ENCODE data around the gene OR10C1. TPM values are rescaled to one million over a fixed set of nuclear protein-coding genes. Genes with fewer than 3 reads are reported as not detected.

Gene OR10C1
- total and polyA plus RNA-seq, 2 experiments from 2014 or later = not detected

Other genes starting within 250 kb of the OR10C1 start
- not detected in 2 replicates for gene OR14J1, start 137.6 kb upstream of the OR10C1 start, total RNA-seq
- gene OR14J1, start 137.6 kb upstream of the OR10C1 start, polyA plus RNA-seq = not detected in 2 replicates
- not detected in 2 replicates for gene OR5V1, start 70.4 kb upstream of the OR10C1 start, total RNA-seq
- gene OR5V1, start 70.4 kb upstream of the OR10C1 start, polyA plus RNA-seq = not detected in 2 replicates
- not detected in 2 replicates for gene OR12D3, start 64.0 kb upstream of the OR10C1 start, total RNA-seq
- not detected in 2 replicates for gene OR12D3, start 64.0 kb upstream of the OR10C1 start, polyA plus RNA-seq
- gene OR12D2, start 43.7 kb upstream of the OR10C1 start, total RNA-seq = not detected in 2 replicates
- not detected in 2 replicates for gene OR12D2, start 43.7 kb upstream of the OR10C1 start, polyA plus RNA-seq
- gene OR12D1, start 24.4 kb upstream of the OR10C1 start, total RNA-seq = not detected in 2 replicates
- gene OR12D1, start 24.4 kb upstream of the OR10C1 start, polyA plus RNA-seq = not detected in 2 replicates
- gene OR11A1, start 17.8 kb downstream of the OR10C1 start, total RNA-seq = not detected in 2 replicates
- gene OR11A1, start 17.8 kb downstream of the OR10C1 start, polyA plus RNA-seq = not detected in 2 replicates
- not detected in 2 replicates for gene OR2H1, start 17.8 kb downstream of the OR10C1 start, total RNA-seq
- gene OR2H1, start 17.8 kb downstream of the OR10C1 start, polyA plus RNA-seq = not detected in 2 replicates
- not detected in 2 replicates for gene MAS1L, start 48.6 kb downstream of the OR10C1 start, total RNA-seq
- gene MAS1L, start 48.6 kb downstream of the OR10C1 start, polyA plus RNA-seq = not detected in 2 replicates
- gene UBD, start 120.4 kb downstream of the OR10C1 start, total RNA-seq = not detected in 2 replicates
- not detected in 2 replicates for gene UBD, start 120.4 kb downstream of the OR10C1 start, polyA plus RNA-seq
- gene OR2H2, start 145.8 kb downstream of the OR10C1 start, total RNA-seq = not detected in 2 replicates
- 0.73 and 0.80 TPM in 2 replicates for gene OR2H2, start 145.8 kb downstream of the OR10C1 start, polyA plus RNA-seq
- 50.2 and 101 TPM in 2 replicates for gene GABBR1, start 193.9 kb downstream of the OR10C1 start, total RNA-seq
- 67.0 and 113 TPM in 2 replicates for gene GABBR1, start 193.9 kb downstream of the OR10C1 start, polyA plus RNA-seq
- gene MOG, start 217.8 kb downstream of the OR10C1 start, total RNA-seq = 1.3 and 1.8 TPM in 2 replicates
- 2.4 and 2.9 TPM in 2 replicates for gene MOG, start 217.8 kb downstream of the OR10C1 start, polyA plus RNA-seq
- 4.1 and 4.9 TPM in 2 replicates for gene ZFP57, start 241.8 kb downstream of the OR10C1 start, total RNA-seq
- 3.5 and 6.7 TPM in 2 replicates for gene ZFP57, start 241.8 kb downstream of the OR10C1 start, polyA plus RNA-seq